Activated T-cell treated with anti-CD3 and anti-CD28 coated beads, Interleukin-2, amount 50 U/mL, for 72 hours (primary cell): Measurements from ENCODE around the gene RHOU. TPM values are rescaled to one million over a fixed set of nuclear protein-coding genes. Genes with fewer than 3 reads are reported as not detected.

Experiments
- ATAC-seq, 2 donors: fragments of 150-1000 bp; cut with Tn5 transposase; replicated peaks in 1 of 2; 2 replicates each; pipeline ENCODE4 v1.10.0; 2021; ENCODE audit warnings: moderate library complexity in 2 of 2, mild to moderate bottlenecking in 1 of 2
- DNase-seq, 2 donors: peaks; one replicate each; pipeline ENCODE4 v3.0.0; 2021 to 2022; ENCODE audit warnings: mixed read lengths in 1 of 2
- H3K27ac Mint-ChIP-seq: one replicate; pipeline ENCODE4 v1.8.0; 2022; ENCODE audit warnings: mild to moderate bottlenecking, moderate library complexity, mixed read lengths
- H3K27me3 Mint-ChIP-seq: one replicate; pipeline ENCODE4 v1.8.0; 2022; ENCODE audit warnings: low read depth, mixed read lengths
- H3K36me3 Mint-ChIP-seq, 2 donors: one replicate each; pipeline ENCODE4 v1.8.0; 2022; ENCODE audit warnings: mixed read lengths in 2 of 2, mild to moderate bottlenecking in 1 of 2; ENCODE audit not compliant: insufficient read depth in 2 of 2
- H3K4me1 Mint-ChIP-seq: one replicate; pipeline ENCODE4 v1.8.0; 2022; ENCODE audit warnings: low read depth, mixed read lengths
- H3K4me3 Mint-ChIP-seq, 2 donors: one replicate each; pipeline ENCODE4 v1.8.0; 2022; ENCODE audit warnings: mild to moderate bottlenecking in 2 of 2, mixed read lengths in 2 of 2, moderate library complexity in 2 of 2
- H3K9me3 Mint-ChIP-seq, 2 donors: one replicate each; pipeline ENCODE4 v1.8.0; 2022; ENCODE audit warnings: mixed read lengths in 2 of 2
- total RNA-seq, 2 donors: library from RNA; stranded (reverse); gene quantifications; one replicate each; pipeline ENCODE4 v1.2.3, GENCODE V29; 2022

The RHOU gene
- total RNA-seq, 2 donors from 2014 or later = 0.70 to 0.88 TPM

DNA sequence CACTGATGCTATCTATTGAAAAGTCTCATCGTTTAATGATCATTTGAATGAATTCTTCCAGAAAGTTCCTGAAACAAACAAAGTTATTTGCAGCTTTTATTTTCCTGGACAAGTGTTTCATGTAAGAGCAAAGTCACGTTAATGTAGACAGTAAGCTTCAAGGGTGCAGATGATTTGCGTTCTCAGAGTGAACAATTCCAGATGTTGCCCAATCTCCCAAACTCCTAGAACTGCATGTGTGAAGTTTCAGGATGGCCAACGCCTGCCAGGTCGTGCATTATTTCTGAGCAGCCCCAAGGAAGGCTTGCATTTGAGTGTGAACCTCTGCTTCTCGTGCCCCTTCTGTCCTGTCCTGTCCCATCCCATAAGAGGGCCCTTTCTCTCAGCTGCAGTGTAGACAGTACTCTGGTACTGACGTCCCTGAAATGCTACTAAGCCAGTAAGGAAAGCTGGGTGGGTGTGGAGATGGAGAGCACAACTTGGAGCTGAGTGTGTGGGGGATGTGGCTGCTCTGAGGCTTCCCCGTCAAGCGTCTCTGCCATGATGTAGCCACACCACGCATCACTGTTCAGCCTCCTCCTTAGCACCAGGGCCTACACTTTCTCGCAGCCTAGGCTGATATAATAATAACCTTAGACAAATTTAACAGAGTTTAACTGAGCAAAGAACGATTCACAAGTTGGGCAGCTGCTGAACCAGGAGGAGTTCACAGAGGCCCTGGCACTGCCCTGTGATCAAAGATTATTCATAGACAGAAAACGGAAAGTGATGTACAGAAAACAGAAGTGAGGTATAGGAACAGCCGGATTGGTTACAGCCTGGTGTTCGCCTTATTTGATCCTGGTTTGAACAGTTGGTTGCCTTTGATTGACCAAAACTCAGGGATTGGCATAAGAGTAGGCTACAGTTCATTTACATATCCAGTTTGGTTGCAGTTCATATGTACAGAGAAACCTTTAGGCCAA, 50.4 kb downstream of the RHOU start:
- peaks cover 0 to 4% of the 10 kb centered on the region in 2 donors for H3K9me3 Mint-ChIP-seq
- H3K4me3 Mint-ChIP-seq = no peak overlapping the region
- peak in 1 of 2 donors; percentile 42 for ATAC-seq
- H3K36me3 Mint-ChIP-seq = no peaks in the 10 kb centered on the region
- no peak overlapping the region for H3K27ac Mint-ChIP-seq
- peaks cover 6% of the 10 kb centered on the region for H3K27me3 Mint-ChIP-seq
- H3K4me1 Mint-ChIP-seq = peaks cover 3% of the 10 kb centered on the region
- DNase-seq = no peak

DNA sequence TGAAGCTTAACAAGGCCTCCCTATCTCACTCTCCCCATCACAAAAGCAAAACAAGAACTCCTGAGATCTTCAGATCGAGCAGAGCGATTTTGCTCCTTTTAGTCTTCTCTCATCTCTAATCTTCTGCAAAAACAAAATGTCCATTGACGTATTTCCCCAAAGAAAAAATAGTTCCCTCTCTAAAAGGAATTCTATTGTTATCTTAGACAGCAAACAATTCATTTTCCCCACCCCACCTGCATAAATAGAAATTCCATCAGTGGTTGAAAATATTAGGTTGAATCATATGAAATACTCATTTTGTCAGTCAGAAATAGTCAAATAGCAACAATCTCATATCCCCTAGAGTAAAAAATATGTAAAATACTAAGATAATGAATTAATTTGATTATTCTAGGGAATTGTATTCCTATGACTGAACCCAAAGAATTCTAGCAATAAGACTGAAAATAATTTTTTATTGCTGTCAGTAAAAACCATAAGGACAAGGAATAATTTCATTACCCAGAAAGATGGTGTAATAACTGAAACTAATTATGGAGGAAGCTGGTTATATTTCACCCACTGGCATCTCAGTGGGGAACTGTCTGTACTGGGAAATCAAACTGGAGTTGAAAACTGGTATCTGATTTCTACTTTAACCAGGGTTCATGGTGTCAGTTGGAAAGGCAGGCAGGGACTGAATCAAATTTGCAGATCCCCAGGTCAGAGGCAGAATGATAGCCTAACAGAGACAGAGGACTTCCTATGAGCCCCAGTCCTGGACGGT, 51.3 kb downstream of the RHOU start:
- DNase-seq (no peak), ATAC-seq (no peak)
- Mint-ChIP-seq H3K4me1 (peaks cover 8% of the 10 kb centered on the region), H3K27me3 (peaks cover 6% of the 10 kb centered on the region), H3K27ac (no peak overlapping the region), H3K36me3 (no peaks in the 10 kb centered on the region), H3K9me3 (peaks cover 0 to 4% of the 10 kb centered on the region in 2 donors), H3K4me3 (no peak overlapping the region)

DNA sequence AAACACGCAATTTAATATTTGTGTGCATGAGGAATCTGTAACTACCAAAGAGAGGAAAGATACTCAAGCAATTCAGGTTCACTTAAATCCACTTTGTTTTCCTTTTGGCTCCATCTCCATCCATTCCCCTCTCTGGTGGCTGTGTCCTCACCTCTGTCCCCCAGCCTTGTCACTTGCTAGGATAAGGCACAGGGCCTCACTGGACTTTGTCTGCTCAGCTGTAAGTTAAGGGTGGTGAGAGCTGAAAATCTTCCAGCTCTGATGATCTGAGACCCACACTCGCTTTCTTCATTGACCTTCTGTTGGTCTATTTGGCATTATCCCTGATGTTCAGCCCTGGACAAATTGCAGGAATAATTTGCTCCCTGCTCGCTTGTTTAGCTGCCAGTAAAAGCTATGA, 56.5 kb downstream of the RHOU start:
- Mint-ChIP-seq H3K27me3 (peaks cover 6% of the 10 kb centered on the region), H3K27ac (no peak overlapping the region), H3K4me1 (peaks cover 21% of the 10 kb centered on the region), H3K4me3 (no peak overlapping the region), H3K9me3 (peaks cover 0 to 4% of the 10 kb centered on the region in 2 donors), H3K36me3 (no peaks in the 10 kb centered on the region)
- DNase-seq (no peak), ATAC-seq (no peak)

DNA sequence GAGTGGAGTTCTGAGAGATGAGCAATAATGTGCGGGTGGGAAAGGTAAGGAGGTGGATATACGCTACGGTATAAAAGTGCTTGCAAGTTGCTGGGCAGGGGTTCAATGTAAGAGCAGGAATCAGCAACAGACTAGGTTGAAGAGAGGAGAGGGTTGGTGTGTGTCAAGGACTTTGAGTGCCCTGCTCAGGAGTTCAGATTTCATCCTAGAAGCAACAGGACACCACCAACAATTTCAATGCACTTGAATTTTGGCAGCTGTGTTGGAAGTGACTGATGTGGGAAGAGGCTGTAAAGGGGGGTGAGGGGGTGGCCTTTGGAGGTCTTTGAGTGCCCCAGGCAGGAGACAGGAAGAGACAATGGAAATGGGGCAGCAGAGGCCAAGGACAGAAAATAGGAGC, 57.3 kb downstream of the RHOU start:
- Mint-ChIP-seq H3K4me1 (peaks cover 29% of the 10 kb centered on the region), H3K4me3 (no peak overlapping the region), H3K27ac (no peak overlapping the region), H3K36me3 (peaks cover 0 to 2% of the 10 kb centered on the region in 2 donors), H3K27me3 (peaks cover 6% of the 10 kb centered on the region), H3K9me3 (peaks cover 2 to 4% of the 10 kb centered on the region in 2 donors)
- DNase-seq (no peak), ATAC-seq (no peak)

DNA sequence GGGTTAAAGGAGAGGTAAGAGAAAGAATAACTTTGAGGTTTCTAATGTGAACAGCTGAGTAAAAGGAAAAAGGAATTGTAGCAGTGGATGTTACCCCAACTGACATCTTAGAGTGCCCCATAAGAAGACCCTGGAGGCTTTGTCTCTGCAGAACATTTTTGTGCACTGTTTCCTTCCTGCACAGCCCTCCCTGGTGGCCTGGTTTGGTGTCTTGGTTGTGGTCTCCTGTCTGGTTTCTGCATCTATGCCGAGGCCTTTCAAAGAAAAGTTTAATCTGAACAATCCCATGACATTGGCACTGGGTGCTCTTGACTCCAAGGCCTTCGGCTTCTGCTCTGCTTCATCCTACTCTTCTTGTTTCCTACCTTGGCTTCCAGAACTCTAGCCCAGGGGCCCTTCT, 57.8 kb downstream of the RHOU start:
- peaks cover 0 to 2% of the 10 kb centered on the region in 2 donors for H3K36me3 Mint-ChIP-seq
- H3K27ac Mint-ChIP-seq = no peak overlapping the region
- peak; percentile 19 to 35 for DNase-seq

DNA sequence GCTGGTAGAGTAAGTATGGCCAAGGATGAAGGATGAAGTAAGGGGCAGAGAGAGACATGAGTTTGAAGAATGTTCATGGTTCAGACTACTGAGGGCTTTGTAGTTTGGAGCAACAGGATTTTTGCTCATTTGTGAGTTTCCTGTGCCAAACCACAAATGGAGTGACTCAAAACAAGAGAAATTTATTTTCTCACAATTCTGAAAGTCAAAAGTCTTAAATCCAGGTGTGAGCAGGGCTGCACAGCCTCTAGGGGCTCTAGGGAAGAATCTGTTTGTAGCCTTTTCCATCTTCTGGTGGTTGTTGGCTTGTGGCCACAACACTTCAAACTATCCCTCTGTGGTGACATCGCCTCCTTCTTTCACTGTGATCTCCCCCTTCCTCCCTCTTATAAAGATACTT, 58.9 kb downstream of the RHOU start:
- H3K4me3 Mint-ChIP-seq = no peak overlapping the region
- peak; percentile 67 to 70 for ATAC-seq
- peak; percentile 25 to 40 for DNase-seq
- H3K4me1 Mint-ChIP-seq = peaks cover 31% of the 10 kb centered on the region
- no peaks in the 10 kb centered on the region for H3K27me3 Mint-ChIP-seq
- no peak overlapping the region for H3K27ac Mint-ChIP-seq
- H3K9me3 Mint-ChIP-seq = peaks cover 0 to 2% of the 10 kb centered on the region in 2 donors
- H3K36me3 Mint-ChIP-seq = peaks cover 0 to 2% of the 10 kb centered on the region in 2 donors

More for the DNA sequence above, 57.8 kb downstream of the RHOU start:
- ATAC-seq = no peak
- H3K4me3 Mint-ChIP-seq = no peak overlapping the region
- H3K27me3 Mint-ChIP-seq = peaks cover 2% of the 10 kb centered on the region
- peaks cover 2 to 3% of the 10 kb centered on the region in 2 donors for H3K9me3 Mint-ChIP-seq
- H3K4me1 Mint-ChIP-seq = peaks cover 31% of the 10 kb centered on the region

DNA sequence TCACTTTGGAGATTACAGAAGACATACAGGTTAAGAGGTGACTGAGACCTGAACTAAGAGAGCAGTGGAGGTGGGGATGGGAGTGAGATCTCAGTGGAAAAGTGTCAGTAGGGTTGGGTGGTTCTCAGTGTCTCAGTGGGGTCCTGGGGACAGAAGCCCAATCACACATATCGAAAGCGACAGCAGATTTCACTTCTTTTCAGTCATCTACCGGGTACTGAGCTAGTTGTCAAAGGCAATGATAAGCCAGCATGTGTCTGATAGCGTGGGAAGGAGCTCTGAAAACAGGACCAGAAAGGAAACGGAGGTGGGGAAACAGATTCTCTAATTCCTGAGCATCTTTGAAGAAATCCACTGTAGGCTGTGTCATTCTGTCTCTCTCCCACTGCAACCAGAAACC, 59.5 kb downstream of the RHOU start:
- Mint-ChIP-seq H3K27ac (no peak overlapping the region), H3K4me3 (no peak overlapping the region)
- ATAC-seq = peak; percentile 86 to 87

DNA sequence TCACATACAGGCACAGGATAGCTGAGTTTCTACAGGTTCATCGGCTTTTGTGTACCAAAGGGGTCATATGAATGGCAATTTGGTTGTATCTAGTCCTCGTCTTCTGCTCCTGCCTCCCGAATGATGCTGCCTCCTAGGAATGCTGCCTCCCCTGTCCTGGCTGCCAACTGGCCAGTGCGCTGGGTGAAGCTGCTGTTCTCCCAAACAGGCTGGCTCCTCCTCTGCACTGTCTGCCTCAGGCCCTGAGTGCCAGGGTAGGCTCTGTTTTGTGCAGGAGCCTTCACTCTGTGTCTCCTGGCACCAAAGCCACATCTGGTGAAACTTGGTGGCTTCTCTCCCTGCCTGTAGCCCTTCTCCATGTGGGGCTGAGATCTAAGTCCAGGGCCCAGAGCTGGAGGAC, 60.3 kb downstream of the RHOU start:
- Mint-ChIP-seq H3K27me3 (no peaks in the 10 kb centered on the region), H3K9me3 (peaks cover 2% of the 10 kb centered on the region in 2 donors), H3K4me3 (no peak overlapping the region), H3K27ac (no peak overlapping the region), H3K4me1 (peaks cover 28% of the 10 kb centered on the region), H3K36me3 (peaks cover 2% of the 10 kb centered on the region in 2 donors)
- DNase-seq = no peak
- no peak for ATAC-seq

More for the DNA sequence above, 59.5 kb downstream of the RHOU start:
- Mint-ChIP-seq H3K9me3 (peaks cover 0 to 2% of the 10 kb centered on the region in 2 donors), H3K36me3 (peaks cover 0 to 2% of the 10 kb centered on the region in 2 donors), H3K4me1 (peaks cover 31% of the 10 kb centered on the region), H3K27me3 (no peaks in the 10 kb centered on the region)
- peak; percentile 36 to 57 for DNase-seq

Other genes with a start within 250 kb of the RHOU start
- 100 to 1,000 TPM; 306 to 339 TPM for gene RNF187, start 248.1 kb upstream of the RHOU start, total RNA-seq